Epithelial cell of proximal tubule (primary cell): Measurements from ENCODE around the gene ATRN. TPM values are rescaled to one million over a fixed set of nuclear protein-coding genes. Genes with fewer than 3 reads are reported as not detected.
A peak's percentile ranks its signal among the peaks of the same experiment; 100 is the strongest.
"Not testable (repeated sequence)": the region's sequence is repeated elsewhere in the genome, so short reads cannot be mapped to it uniquely, and the experiment has no call there.

Source experiments
- DNase-seq: peaks from one replicate; pipeline ENCODE4 v3.0.0-alpha.2; 2011; ENCODE audit warnings: low read depth
- H3K4me3 ChIP-seq: 2 replicates; pipeline ENCODE4 v1.5.1; 2011; ENCODE audit warnings: low read depth, mild to moderate bottlenecking, low read length
- CTCF ChIP-seq: conservative IDR thresholded peaks from 2 replicates; pipeline ENCODE4 v1.5.1; 2012; ENCODE audit warnings: low read depth, mild to moderate bottlenecking, low read length
- total RNA-seq: library from RNA; depleted of rRNA; stranded (reverse); fragments of >200 nt; gene quantifications from 2 replicates; pipeline ENCODE4 v1.2.3, GENCODE V29; 2015

ATRN gene
- total RNA-seq, 1 donor from 2014 or later = 15.4 TPM

GRCh38 chr20:3465301-3465700 lies 5.5 kb upstream of the ATRN start:
- no peak overlapping the region for H3K4me3 ChIP-seq
- TF ChIP-seq CTCF = no peak
- DNase-seq = no peak

- DNase-seq = no peak
- H3K4me3 ChIP-seq = peak overlapping the region; percentile 62
- TF ChIP-seq CTCF = no peak
These were observed 601 bp upstream of the ATRN start for GRCh38 chr20:3470208-3470626.

- DNase-seq = no peak
- H3K4me3 ChIP-seq = peak overlapping the region; percentile 62
- no peak for TF ChIP-seq CTCF
These were observed 691 bp downstream of the ATRN start for GRCh38 chr20:3471397-3472021.

GRCh38 chr20:3472105-3472504 lies 1.3 kb downstream of the ATRN start:
- no peak for TF ChIP-seq CTCF
- no peak for DNase-seq
- H3K4me3 ChIP-seq = peak overlapping the region; percentile 62

- TF ChIP-seq CTCF = no peak
- no peak for DNase-seq
- no peak overlapping the region for H3K4me3 ChIP-seq
These were observed 2.5 kb downstream of the ATRN start for GRCh38 chr20:3473324-3473723.

- no peak for TF ChIP-seq CTCF
- no peak for DNase-seq
- no peak overlapping the region for H3K4me3 ChIP-seq
These were observed 3.1 kb downstream of the ATRN start for GRCh38 chr20:3473944-3474343.

- not testable (repeated sequence) for DNase-seq, H3K4me3 ChIP-seq
These were observed 6.4 kb downstream of the ATRN start for GRCh38 chr20:3477003-3477860.
